GM12865 (cell line): Measurements from ENCODE around the gene CELF2.

Source experiments
- DNase-seq: peaks from one replicate; pipeline ENCODE4 v3.0.0; 2010; ENCODE audit warnings: low read depth
- H3K4me3 ChIP-seq: 2 replicates; pipeline ENCODE4 v1.5.1; 2011; ENCODE audit warnings: mild to moderate bottlenecking, low read depth, low read length, control low read depth
- TF ChIP-seq, protein P1 (sequence below): IDR thresholded peaks from 2 replicates; pipeline ENCODE4 v1.5.1; 2011; ENCODE audit warnings: low read length, control low read depth, low read depth, inconsistent platforms; ENCODE audit not compliant: insufficient read depth; ENCODE audit errors: missing control alignments

The CELF2 gene

DNA sequence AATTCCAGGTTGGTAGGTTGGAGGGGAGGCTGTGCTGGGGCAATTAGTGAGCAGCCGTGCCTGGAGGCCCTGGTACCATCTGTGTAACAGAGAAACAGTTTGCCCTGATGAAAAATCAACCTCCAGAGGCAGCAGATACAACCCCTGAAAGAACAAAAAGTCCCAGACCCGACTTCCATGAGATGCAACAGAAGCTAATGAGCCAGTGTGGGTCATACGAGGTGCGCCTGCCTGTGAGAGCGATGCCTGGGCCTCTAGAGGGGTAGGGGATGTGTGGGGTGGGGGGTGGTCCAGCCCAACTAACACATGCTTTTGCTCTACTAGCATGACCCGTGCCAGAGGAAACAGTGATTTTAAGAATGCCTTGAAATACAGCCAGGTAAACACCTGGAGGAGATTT is 39.3 kb downstream of the CELF2 start:
- no peak for DNase-seq

DNA sequence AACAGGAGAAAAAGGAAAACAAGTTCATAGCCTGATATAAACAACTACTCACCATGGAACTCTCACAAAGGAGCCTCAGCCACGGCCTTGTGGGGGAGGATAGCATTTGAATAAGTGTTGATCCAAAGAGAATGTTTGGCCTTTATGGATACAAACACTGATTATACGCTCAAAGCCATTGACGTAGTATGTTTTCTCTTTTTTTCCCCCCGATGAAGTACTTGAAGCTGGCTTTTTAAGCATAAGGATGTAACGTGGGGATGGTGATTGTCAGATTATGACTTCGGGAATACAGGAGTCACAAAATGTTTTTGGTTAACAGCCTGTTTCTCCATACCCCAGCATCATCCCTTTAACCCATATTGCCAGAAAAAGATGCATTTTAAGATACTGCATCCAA is 39.8 kb downstream of the CELF2 start:
- no peak overlapping the region for H3K4me3 ChIP-seq
- no peak for DNase-seq
- TF ChIP-seq, protein P1, sequence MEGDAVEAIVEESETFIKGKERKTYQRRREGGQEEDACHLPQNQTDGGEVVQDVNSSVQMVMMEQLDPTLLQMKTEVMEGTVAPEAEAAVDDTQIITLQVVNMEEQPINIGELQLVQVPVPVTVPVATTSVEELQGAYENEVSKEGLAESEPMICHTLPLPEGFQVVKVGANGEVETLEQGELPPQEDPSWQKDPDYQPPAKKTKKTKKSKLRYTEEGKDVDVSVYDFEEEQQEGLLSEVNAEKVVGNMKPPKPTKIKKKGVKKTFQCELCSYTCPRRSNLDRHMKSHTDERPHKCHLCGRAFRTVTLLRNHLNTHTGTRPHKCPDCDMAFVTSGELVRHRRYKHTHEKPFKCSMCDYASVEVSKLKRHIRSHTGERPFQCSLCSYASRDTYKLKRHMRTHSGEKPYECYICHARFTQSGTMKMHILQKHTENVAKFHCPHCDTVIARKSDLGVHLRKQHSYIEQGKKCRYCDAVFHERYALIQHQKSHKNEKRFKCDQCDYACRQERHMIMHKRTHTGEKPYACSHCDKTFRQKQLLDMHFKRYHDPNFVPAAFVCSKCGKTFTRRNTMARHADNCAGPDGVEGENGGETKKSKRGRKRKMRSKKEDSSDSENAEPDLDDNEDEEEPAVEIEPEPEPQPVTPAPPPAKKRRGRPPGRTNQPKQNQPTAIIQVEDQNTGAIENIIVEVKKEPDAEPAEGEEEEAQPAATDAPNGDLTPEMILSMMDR: no peak

More for the DNA sequence above, 39.3 kb downstream of the CELF2 start:
- TF ChIP-seq, protein P1: no peak
- no peak overlapping the region for H3K4me3 ChIP-seq

DNA sequence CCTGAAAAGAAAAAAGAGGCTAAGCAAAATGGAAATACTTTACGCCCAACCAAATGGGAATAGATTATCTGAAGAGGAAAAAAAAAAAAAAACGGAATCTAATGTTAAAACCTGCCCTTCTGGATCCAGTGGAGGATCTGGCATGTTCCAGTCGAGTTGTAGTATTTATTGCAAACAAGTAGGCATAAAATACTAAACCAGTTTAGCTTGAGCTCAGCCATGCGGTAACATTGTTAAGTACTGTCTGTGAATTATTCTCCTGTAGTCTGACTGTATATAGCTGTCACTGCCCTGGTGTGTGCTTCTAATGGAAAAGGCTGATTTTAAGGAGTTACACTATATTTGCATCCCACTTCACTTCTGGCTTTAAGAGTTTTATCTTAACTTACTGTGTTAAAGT is 40.3 kb downstream of the CELF2 start:
- TF ChIP-seq, protein P1: no peak
- H3K4me3 ChIP-seq: no peak overlapping the region
- DNase-seq: no peak

DNA sequence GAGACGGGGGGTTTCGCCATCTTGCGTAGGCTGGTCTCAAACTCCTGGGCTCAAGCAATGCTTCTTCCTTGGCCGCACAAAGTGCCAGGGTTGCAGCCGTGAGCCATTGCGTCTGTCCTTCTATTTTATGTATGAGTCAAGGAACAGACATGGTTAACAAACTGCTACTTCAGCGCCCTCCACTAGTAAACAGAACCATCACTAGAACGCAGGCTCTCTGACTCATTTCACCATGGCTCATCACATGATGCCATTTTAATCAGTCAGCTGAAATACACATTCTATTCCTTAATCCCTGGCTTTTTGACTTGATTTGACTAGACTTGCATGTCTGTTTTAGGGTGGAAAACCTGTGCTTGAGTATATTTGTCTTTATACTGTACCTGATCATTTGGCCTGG is 41.3 kb downstream of the CELF2 start:
- DNase-seq: no peak
- no peak overlapping the region for H3K4me3 ChIP-seq
- TF ChIP-seq, protein P1: no peak

DNA sequence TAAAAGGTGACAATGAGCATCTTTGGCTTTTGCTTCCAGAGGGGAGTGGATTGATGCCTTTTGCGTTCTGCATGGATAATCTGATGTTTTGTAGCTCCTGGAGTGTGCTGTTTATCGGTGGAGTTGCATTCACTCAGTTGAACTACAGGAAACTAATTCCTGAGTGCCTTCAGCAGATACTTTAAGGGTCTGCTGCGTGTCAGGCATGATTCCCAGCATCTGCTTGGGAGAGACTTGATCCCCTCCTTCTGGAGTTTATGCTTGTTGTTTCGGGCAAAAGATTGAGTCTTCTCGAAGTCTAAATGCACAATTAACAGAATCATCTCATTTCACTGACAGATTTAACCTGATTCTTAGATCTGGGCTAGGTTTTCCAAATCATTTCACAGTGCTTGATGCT is 46.2 kb downstream of the CELF2 start:
- TF ChIP-seq, protein P1: no peak
- no peak overlapping the region for H3K4me3 ChIP-seq
- DNase-seq: no peak

DNA sequence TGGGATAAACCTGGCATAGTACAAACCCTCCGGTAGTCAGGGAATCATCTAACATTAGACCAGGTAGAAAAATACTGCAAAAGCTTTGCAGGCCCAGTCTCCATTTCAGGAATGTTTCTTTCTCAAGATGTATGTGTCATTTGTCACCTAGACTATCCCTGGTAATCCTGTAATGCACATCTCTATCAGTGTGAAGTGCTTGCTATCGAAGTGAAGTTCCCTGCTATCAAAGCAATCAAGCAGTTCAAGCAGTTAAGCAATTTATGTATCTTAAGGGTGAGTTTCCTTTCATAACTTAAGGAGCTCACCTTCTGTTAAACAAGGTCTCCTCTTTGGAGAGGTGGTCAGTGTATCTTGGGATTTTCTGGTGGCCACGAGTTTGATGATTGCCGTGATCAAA is 47.2 kb downstream of the CELF2 start:
- TF ChIP-seq, protein P1: no peak
- H3K4me3 ChIP-seq: no peak overlapping the region
- DNase-seq: no peak

DNA sequence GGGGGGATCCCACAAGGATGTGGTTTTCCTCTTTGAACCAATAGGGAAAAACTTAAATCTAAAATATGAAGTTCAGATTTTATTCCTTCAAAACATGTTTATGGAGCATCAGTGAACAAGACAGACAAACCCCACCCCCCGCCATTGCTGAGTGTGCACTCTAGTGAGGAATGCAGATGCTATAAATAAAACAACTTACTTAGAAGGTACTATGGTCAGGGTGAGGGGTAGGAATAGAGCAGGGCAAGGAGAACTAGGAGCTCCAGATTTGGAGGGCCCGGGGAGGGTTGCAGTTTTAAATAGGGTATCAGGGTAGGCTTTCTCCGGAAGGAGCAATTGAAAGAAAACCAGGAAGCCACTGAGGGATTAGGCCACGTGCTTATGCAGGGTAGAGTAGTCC is 47.9 kb downstream of the CELF2 start:
- no peak overlapping the region for H3K4me3 ChIP-seq
- TF ChIP-seq, protein P1: no peak
- no peak for DNase-seq
